ENCODE results near the gene CAPRIN1.

DNA sequence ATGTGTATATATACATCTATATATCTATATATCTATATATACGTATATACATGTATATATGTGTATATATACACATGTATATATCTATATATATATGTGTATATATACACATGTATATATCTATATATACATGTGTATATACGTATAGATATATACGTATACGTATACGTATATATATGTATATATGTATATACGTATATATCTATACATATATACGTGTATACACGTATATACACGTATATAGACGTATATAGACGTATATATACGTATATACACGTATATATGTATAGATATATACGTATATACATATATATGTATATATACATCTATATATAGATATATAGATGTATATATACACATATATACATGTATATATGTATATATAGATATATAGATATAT, 25.1 kb upstream of the CAPRIN1 start:
- TF ChIP-seq, protein P1, sequence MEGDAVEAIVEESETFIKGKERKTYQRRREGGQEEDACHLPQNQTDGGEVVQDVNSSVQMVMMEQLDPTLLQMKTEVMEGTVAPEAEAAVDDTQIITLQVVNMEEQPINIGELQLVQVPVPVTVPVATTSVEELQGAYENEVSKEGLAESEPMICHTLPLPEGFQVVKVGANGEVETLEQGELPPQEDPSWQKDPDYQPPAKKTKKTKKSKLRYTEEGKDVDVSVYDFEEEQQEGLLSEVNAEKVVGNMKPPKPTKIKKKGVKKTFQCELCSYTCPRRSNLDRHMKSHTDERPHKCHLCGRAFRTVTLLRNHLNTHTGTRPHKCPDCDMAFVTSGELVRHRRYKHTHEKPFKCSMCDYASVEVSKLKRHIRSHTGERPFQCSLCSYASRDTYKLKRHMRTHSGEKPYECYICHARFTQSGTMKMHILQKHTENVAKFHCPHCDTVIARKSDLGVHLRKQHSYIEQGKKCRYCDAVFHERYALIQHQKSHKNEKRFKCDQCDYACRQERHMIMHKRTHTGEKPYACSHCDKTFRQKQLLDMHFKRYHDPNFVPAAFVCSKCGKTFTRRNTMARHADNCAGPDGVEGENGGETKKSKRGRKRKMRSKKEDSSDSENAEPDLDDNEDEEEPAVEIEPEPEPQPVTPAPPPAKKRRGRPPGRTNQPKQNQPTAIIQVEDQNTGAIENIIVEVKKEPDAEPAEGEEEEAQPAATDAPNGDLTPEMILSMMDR (IDR thresholded peaks at IDR 0.05; ENCODE audit: insufficient read depth, low read length, poor library complexity, severe bottlenecking) = no peak
- no peak for TF ChIP-seq EZH2phosphoT487 (conservative IDR thresholded peaks at IDR 0.05; ENCODE audit: low read length)
